HG03175 (cell line): ENCODE measurements around the gene HORMAD2.
"Not testable (repeated sequence)": the region's sequence is repeated elsewhere in the genome, so short reads cannot be mapped to it uniquely, and the experiment has no call there.

Experiments
- ATAC-seq: cut with Tn5 transposase; IDR thresholded peaks from one replicate; pipeline ENCODE4 v1.9.1; 2021; ENCODE audit warnings: mild to moderate bottlenecking, moderate library complexity; ENCODE audit not compliant: unreplicated experiment

HORMAD2 gene

GRCh38 chr22:30206944-30207343, 126.7 kb downstream of the HORMAD2 start:
- ATAC-seq, result no peak

DNA sequence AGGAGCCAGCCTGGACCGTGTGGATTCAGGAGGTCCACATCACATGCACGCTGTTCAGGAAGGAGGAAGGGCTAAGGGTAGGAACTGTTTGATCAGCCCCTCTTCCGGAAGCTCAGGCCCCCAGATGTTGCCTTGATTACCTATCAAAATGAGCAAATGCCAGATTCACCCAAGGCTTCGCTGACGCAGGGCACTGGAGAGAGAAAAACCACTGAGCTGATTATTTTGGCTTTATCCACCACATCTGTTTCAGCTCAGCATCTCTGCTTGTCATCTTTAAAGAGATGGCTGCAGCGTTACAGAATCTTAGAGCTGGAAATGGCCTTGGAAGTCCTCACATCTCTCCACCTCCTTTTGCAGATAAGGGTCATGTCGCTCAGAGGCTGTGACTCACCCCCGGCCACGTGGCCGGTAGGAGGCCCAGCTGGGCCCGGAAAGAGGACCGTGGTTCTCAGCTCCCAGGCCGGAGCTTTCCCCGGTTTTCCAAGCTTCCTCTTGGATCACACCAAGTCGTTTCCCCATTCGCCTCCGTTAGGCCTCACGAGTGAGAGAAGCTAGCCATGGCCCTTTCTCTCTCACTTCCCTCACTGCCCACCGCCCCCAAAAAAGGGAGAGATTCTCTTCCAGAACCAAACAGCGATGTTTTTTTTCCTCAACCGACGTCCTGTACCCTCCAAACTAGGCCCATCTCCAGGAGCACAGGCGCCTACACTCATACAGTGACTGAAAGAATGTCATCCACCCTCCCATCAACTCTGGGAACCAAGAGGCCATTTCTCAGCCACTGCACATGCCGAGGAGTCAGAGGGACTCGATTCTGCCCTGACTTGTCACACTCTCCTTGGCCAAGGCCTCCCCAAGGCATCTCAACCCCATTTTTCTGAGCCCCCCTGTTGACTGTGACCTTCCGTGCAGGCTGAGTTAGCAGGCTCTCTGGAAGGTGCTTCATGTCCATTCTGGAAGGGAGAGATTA, 128.7 kb downstream of the HORMAD2 start:
- no peak for ATAC-seq

GRCh38 chr22:30209642-30210041, 129.4 kb downstream of the HORMAD2 start:
- ATAC-seq, result no peak

GRCh38 chr22:30210235-30210909, 130.1 kb downstream of the HORMAD2 start:
- no peak for ATAC-seq

GRCh38 chr22:30211124-30211820, 131.0 kb downstream of the HORMAD2 start:
- no peak for ATAC-seq

DNA sequence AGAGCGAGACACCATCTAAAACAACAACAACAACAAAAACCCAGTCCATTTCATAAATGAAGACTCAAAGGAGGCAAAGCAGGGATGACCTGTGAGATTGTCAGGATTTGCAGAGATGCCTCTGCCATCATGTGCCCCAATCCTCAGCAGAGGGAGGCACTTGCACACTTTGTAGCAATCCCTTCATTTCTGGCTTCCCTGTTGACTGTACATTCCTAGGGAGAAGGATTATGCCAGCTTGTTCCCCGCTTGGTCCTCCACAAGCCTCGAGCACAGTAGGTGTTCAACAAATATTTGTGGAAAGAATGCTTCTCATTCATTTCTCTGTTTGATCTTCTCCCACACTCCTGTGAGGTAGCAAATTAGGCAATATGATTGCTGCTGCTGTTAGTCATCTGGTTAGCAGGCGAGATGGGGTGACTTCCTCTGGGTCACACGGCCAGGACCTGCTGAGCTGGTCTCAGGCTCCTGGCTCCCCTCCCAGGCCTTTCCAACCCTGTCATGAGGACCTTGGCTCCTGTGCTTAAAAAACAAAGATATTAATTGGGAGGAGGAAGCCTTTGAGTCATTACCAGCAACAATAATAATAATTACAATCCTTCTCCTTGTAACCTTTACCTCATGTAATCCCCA, 132.2 kb downstream of the HORMAD2 start:
- no peak for ATAC-seq

GRCh38 chr22:30212996-30213441, 132.8 kb downstream of the HORMAD2 start:
- ATAC-seq, result no peak

DNA sequence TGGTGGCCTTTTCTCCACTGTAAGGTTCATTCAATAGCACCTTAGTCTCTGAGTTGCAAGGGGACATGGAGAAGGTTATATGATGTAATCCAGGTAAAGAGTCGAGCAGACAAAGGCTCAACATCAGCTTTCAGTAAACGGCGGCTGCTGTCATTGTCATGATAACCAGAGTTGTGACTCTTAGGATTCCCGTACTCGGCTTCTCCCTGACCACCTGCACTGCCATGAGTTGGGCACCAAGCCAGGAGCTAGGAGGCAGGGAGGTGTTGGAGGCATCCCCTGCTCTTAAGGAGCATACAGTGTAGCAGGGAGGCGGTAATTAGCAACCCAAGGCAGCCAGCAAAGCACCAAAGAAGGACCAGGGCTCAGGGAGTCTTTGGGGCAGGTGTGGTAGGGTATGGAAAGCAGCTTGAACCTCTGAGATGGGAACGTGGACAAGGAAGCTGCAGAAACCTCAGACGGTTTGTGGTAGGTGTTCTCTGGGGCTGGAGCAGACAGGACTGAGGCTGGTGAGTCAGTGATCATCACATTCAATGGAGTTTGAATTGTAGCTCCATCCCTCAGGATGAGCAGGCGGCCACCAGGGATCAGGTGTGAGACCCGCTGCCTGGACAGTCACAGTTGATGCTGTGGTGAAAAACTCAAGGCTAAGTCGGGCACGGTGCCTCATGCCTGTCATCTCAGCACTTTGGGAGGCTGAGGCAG, 134.6 kb downstream of the HORMAD2 start:
- ATAC-seq, result no peak

GRCh38 chr22:30216272-30216671, 136.0 kb downstream of the HORMAD2 start:
- not testable (repeated sequence) for ATAC-seq

DNA sequence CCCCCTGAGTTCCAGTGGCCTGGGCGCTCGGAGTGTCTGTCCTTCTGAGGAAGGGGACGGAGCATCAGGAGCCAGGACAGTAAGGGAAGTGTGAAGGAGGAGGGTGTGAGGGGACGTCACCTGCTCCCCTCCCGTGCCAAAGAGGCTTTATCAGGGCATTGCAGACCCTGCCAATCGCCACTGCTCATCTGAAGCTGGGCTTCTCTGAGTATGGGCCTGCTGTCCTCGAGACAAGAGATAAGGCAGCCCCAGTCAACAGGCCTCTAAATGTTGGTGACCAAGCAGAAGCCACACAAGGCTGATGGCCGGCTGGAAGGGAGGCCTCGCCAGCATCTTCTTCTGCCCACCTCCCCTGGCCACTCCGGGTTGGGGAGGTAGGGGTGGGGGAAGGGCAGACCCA, 136.4 kb downstream of the HORMAD2 start:
- no peak for ATAC-seq

GRCh38 chr22:30217698-30218560, 137.7 kb downstream of the HORMAD2 start:
- ATAC-seq, result no peak

DNA sequence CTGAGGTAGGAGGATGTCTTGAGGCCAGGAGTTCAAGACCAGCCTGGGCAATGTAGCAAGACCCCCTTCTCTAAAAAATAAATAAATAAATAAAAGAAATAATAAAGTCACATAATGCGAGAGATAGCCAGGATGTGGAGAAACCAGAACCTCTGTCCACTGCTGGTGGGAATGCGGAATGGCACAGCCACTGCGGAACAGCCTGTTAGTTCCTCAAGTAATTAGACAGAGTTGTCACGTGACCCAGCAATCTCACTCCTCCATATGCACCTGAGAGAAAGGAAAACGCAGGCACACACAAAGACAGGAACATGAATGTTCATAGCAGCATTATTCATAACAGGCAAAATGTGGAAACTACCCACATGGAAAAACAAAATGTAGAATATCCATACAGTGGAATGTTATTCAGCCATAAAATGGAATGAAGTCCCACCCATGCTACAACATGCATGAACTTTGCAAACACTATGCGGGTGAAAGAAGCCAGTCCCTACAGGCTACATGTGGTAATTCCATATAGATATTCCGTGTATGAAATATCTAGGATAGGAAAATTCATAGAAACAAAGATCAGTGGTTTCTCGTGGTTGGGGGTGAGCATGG, 138.9 kb downstream of the HORMAD2 start:
- ATAC-seq, result no peak

DNA sequence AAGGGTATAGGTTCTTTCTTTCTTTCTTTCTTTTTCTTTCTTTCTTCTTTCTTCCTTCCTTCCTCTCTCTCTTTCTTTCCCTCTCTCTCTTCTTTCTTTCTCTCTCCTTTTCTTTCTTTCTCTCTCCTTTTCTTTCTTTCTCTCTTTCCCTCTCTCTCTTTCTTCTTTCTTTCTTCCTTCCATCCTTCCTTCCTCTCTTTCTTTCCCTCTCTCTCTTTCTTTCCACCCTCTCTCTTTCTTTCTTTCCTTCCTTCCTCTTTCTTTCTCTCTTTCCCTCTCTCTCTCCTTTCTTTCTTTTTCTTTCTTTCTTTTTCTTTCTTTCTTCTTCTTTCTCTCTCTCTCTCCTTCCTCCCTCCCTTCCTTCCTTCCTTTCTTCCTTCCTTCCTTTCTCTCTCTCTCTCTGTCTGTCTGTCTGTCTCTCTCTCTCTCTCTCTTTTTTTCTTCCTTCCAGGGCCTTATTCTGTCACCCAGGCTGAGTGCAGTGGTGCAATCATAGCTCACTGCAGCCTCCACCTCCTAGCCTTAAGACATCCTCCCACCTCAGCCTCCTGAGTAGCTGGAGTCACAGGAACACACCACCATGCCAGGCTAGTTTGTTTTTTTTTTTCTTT, 139.5 kb downstream of the HORMAD2 start:
- ATAC-seq, result no peak

- no peak for ATAC-seq
Measured at GRCh38 chr22:30220338-30221012, 140.2 kb downstream of the HORMAD2 start.

DNA sequence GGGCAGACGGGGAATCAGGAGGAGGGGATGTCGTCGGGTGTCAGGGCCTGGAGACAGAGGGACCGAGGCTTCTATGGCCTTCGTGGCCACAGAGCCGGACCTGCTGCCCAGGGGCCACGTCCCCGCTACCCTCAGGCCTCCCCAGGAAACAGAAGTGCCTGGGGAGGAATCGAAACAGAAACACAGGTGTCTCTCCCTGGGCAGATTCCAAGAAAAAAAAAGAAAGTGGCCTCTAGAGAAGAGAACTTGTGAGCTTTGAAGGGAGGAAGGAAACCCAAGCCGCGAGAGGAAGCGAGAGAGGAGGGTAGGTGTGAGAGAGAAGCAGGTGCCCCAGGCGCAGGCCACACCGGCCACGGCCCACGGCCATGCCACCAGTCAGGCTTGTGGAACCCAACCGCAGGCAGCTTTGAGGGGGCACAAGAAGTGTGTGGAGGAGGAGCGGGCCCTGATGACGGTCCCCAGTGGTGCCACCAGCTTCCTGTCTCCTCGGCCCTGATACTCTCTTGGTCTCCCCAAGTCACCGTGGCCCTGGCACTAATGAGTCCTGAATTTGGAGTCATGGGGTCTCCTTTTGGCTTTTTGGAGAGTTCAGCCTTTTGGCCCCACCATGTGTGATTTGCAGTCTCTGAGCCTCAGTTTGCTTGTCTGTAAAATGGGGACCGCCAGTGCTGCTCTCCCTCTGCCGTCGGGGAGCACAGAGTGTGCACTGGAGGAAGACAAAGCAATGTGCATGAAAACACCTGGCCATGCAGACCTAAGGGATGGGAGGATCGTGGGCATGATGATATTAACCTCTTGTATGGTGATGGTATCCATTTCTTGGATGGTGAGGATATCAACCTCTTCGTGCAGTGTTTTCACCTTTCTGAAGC, 141.1 kb downstream of the HORMAD2 start:
- ATAC-seq, result no peak

DNA sequence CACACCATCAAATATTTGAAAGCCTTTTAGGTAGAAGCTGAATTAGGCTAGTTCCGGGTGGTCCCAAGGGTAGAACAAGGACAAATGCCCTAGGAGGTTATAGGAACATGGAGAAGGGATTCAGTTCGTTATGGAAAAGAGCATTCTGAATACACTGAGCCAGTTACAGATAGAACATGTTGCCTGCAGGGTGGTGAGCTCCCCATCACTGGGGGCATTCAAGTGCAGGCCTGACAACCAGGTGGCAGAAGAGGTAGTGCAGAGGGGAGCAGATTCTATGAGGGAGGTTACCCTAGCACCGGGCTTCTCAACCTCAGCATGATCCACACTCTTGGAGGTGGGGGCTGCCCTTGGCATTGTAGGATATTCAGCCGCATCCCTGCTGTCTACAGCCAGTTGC, 142.1 kb downstream of the HORMAD2 start:
- ATAC-seq, result no peak

DNA sequence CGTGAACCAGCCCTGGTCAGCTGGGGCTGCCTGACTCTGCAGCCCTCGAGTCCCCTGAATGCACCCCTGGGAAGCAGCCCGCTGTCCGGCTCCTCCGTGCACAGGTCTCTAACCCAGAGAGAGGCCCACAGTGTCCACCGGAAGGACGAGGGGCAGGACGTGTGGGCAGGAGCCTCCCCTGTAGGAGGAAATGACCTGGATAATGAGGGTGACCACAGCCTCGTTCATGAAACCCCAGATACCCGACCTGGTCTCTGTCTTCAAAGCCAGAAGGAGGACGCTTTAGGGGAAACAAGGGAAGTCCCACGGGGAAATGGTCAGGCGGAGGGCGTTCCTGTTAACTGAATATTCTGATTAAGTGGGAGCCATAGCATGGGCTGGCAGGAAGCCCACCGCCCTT, 143.0 kb downstream of the HORMAD2 start:
- no peak for ATAC-seq
